Left lung (tissue), 10 donors: ENCODE data around the gene HIVEP2. TPM values are rescaled to one million over a fixed set of nuclear protein-coding genes. Genes with fewer than 3 reads are reported as not detected.

Source experiments
- ATAC-seq: fragments of 200-7000 bp; cut with Tn5 transposase; one replicate; pipeline ENCODE4 v1.9.1; 2020; ENCODE audit warnings: moderate library complexity
- DNase-seq, 4 donors: peaks; one replicate each; pipeline ENCODE4 v3.0.0-alpha.2; 2013 to 2020
- H3K27ac ChIP-seq, 2 donors: fragments of 200-600 bp; sonication (generic) in 1 of 2; one replicate each; pipeline versions ENCODE4 v1.5.0 to v1.8.0; 2020 to 2021
- H3K27me3 ChIP-seq, 2 donors: fragments of 200-600 bp; sonication (generic) in 1 of 2; one replicate each; pipeline versions ENCODE4 v1.5.0 to v1.8.0; 2020 to 2021
- H3K36me3 ChIP-seq, 2 donors: fragments of 200-600 bp; sonication (generic) in 1 of 2; one replicate each; pipeline versions ENCODE4 v1.5.0 to v1.8.0; 2020 to 2021
- H3K4me1 ChIP-seq, 2 donors: fragments of 200-600 bp; one replicate each; pipeline ENCODE4 v1.8.0; 2021
- H3K4me3 ChIP-seq, 2 donors: fragments of 200-600 bp; sonication (generic) in 1 of 2; one replicate each; pipeline versions ENCODE4 v1.5.0 to v1.8.0; 2020 to 2021; ENCODE audit warnings: mild to moderate bottlenecking in 1 of 2
- H3K9me3 ChIP-seq, 2 donors: fragments of 200-600 bp; sonication (generic) in 1 of 2; one replicate each; pipeline versions ENCODE4 v1.5.0 to v1.8.0; 2020 to 2021
- CTCF ChIP-seq, 2 donors: fragments of 200-600 bp; sonication (generic) in 1 of 2; IDR thresholded peaks; one replicate each; pipeline versions ENCODE4 v1.5.0 to v1.8.0; 2021; ENCODE audit warnings: antibody characterized with exemption in 2 of 2
- intact Hi-C, 2 donors: fragments of 100-400 bp; cut with DNase I; formaldehyde crosslinking; loops; one replicate each; pipeline versions ENCODE4 v1.11.2 to v1.14.2; 2022
- polyA plus RNA-seq, 6 donors: library from polyadenylated mRNA; unstranded; fragments of 120-200 nt; gene quantifications; one replicate each; pipeline ENCODE4 v1.2.1, GENCODE V29; 2013; ENCODE audit not compliant: insufficient read length in 6 of 6
- total RNA-seq, 2 donors: library from RNA; stranded (reverse); fragmentation: NEBNext Ultra II Directional; extraction: Animal tissue kit (Norgen Biotek cat#: 25700); gene quantifications; one replicate each; pipeline ENCODE4 v1.2.1, GENCODE V29; 2021
- donor health status: DM: no; HTN: yes; CAD: no.
- donor health status: DM: no; HTN: no; CAD: no.

Gene HIVEP2
- total and polyA plus RNA-seq, 8 donors, result 11.5 to 16.6 (median 13.1) TPM

DNA sequence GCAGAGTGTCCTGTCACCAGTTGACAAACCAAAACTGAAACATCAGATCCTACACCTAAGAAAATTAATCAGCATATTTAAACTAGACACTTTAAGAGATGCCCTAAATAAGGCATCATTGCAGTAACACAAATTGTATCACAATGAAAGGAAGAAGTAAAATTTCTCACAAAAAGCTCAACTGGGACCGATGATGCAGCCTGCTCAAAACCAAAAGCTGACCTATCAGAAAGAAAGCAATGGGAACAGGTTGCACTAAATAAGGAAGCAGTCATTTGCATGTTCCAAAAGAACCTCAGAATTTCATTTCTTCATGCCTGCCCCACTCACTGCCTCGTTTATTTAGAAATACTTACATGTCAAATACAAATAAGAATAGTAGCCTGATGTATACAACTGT lies 12.1 kb downstream of the HIVEP2 start:
- Histone ChIP-seq H3K9me3 (no peaks in the 10 kb centered on the region), H3K4me3 (no peak overlapping the region), H3K4me1 (peaks cover 0 to 34% of the 10 kb centered on the region in 2 donors), H3K27ac (no peak overlapping the region), H3K27me3 (no peaks in the 10 kb centered on the region), H3K36me3 (no peaks in the 10 kb centered on the region)
- no peak for ATAC-seq
- no peak for TF ChIP-seq CTCF (IDR thresholded peaks at IDR 0.05)
- DNase-seq, result no peak
- intact Hi-C loops, result no loop called here

GRCh38 chr6:142929751-142930358 lies 15.1 kb downstream of the HIVEP2 start:
- Histone ChIP-seq H3K36me3 (no peaks in the 10 kb centered on the region), H3K4me3 (no peak overlapping the region), H3K4me1 (peaks cover 0 to 51% of the 10 kb centered on the region in 2 donors), H3K27me3 (no peaks in the 10 kb centered on the region), H3K27ac (no peak overlapping the region), H3K9me3 (no peaks in the 10 kb centered on the region)
- ATAC-seq (no peak), DNase-seq (no peak)
- no peak for TF ChIP-seq CTCF (IDR thresholded peaks at IDR 0.05)
- intact Hi-C loops, result no loop called here

DNA sequence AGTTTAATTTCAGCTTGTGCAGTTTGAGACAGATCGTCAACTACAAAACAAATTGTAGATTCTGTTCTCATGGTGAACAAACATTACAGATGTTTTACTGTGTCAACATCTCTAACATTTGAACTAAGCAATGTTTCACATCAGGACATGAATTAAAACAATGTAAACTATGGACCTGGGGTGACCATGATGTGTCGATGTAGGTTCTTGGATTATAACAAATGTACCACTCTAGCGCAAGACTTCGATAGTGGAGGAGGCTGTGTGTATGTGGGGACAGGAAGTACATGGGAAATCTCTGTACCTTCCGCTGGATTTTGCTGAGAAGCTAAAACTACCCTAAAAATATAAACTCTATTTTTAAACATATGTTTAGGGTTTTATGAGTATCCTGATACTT lies 17.1 kb downstream of the HIVEP2 start:
- no peak for TF ChIP-seq CTCF (IDR thresholded peaks at IDR 0.05)
- intact Hi-C loops, result no loop called here
- DNase-seq (no peak), ATAC-seq (no peak)
- Histone ChIP-seq H3K27ac (peak overlapping the region in 1 of 2 donors; percentile 87), H3K4me3 (peak overlapping the region in 1 of 2 donors; percentile 50), H3K36me3 (no peaks in the 10 kb centered on the region), H3K27me3 (no peaks in the 10 kb centered on the region), H3K9me3 (no peaks in the 10 kb centered on the region), H3K4me1 (peaks cover 0 to 35% of the 10 kb centered on the region in 2 donors)

GRCh38 chr6:142927271-142927580 lies 17.8 kb downstream of the HIVEP2 start:
- H3K4me3 ChIP-seq, result peak overlapping the region; percentile 44 to 50
- no peaks in the 10 kb centered on the region for H3K36me3 ChIP-seq
- ATAC-seq, result no peak
- no peak for TF ChIP-seq CTCF (IDR thresholded peaks at IDR 0.05)
- intact Hi-C loops, result no loop called here
- no peak for DNase-seq
- H3K27ac ChIP-seq, result peak overlapping the region; percentile 87
- no peaks in the 10 kb centered on the region for H3K27me3 ChIP-seq
- peaks cover 0 to 35% of the 10 kb centered on the region in 2 donors for H3K4me1 ChIP-seq
- H3K9me3 ChIP-seq, result no peaks in the 10 kb centered on the region

- DNase-seq (peak; percentile 80 to 90 (median 88)), ATAC-seq (peak; percentile 93)
- Histone ChIP-seq H3K36me3 (no peaks in the 10 kb centered on the region), H3K9me3 (no peaks in the 10 kb centered on the region), H3K4me3 (peak overlapping the region; percentile 44 to 50), H3K4me1 (peaks cover 0 to 35% of the 10 kb centered on the region in 2 donors), H3K27ac (peak overlapping the region; percentile 87), H3K27me3 (no peaks in the 10 kb centered on the region)
- TF ChIP-seq CTCF (IDR thresholded peaks at IDR 0.05), result no peak
- intact Hi-C loops, result no loop called here
Observed at GRCh38 chr6:142926494-142927270, 18.3 kb downstream of the HIVEP2 start.
